GM19467 (cell line): ENCODE results near the gene SKAP2.

Experiments used
- ATAC-seq: cut with Tn5 transposase; IDR thresholded peaks from one replicate; pipeline ENCODE4 v1.9.1; 2021; ENCODE audit warnings: mild to moderate bottlenecking, moderate library complexity; ENCODE audit not compliant: unreplicated experiment

The SKAP2 gene, protein sequence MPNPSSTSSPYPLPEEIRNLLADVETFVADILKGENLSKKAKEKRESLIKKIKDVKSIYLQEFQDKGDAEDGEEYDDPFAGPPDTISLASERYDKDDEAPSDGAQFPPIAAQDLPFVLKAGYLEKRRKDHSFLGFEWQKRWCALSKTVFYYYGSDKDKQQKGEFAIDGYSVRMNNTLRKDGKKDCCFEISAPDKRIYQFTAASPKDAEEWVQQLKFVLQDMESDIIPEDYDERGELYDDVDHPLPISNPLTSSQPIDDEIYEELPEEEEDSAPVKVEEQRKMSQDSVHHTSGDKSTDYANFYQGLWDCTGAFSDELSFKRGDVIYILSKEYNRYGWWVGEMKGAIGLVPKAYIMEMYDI

GRCh38 chr7:26864309-26865093 is at the start of gene SKAP2:
Gene SKAP2 (minus strand): TSS chr7:26864590. CDS start chr7:26864429, 161 bp downstream.
- ATAC-seq, result peak; percentile 86

- ATAC-seq, result no peak
Observed at GRCh38 chr7:26912933-26913536, 48.6 kb upstream of the SKAP2 start.

GRCh38 chr7:26912338-26912737 is 47.9 kb upstream of the SKAP2 start:
- ATAC-seq, result no peak

GRCh38 chr7:26910221-26910620 is 45.8 kb upstream of the SKAP2 start:
- ATAC-seq, result no peak

GRCh38 chr7:26900251-26900650 is 35.9 kb upstream of the SKAP2 start:
- ATAC-seq, result no peak

GRCh38 chr7:26899519-26899918 is 35.1 kb upstream of the SKAP2 start:
- no peak for ATAC-seq

DNA sequence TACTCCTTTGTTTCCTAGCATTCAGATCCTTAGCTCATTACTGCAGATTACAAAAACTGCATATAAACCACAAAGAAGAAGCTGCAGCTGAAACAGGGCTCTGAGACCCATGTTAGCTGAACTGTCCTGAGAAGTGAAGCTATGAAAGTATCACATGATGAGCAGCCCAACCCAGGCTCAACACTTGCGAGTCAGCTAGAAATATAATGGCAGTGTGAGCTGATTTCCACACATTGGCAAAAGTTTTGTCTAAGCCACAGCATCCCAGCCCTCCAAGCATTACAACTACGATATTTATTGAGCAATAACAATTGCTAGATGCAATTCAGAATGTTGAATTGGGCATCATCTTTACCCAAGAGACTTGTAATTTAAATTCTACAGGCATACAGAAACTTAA is 34.5 kb upstream of the SKAP2 start:
- no peak for ATAC-seq

DNA sequence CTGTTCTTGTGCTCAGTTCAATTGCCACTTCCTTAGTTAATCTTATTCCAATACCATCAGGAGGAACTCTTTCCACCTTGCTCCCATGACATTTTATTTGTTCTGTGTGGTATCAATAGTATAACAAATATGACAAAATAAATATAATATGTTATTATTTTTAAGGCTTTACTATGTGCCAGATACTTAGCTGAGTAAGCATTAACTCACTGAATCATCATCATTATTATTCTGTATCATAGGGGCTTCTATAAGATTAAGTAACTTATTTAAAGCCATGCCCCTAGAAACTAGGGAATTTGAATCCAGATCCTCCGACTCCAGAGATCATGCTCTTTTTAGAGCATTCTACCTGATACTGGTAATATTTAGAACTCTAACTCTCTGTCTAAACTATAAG is 33.5 kb upstream of the SKAP2 start:
- ATAC-seq, result no peak

GRCh38 chr7:26891400-26892350 is 27.3 kb upstream of the SKAP2 start:
- ATAC-seq, result no peak

- no peak for ATAC-seq
Observed at GRCh38 chr7:26880852-26881251, 16.5 kb upstream of the SKAP2 start.

- no peak for ATAC-seq
Observed at GRCh38 chr7:26879671-26880070, 15.3 kb upstream of the SKAP2 start.

DNA sequence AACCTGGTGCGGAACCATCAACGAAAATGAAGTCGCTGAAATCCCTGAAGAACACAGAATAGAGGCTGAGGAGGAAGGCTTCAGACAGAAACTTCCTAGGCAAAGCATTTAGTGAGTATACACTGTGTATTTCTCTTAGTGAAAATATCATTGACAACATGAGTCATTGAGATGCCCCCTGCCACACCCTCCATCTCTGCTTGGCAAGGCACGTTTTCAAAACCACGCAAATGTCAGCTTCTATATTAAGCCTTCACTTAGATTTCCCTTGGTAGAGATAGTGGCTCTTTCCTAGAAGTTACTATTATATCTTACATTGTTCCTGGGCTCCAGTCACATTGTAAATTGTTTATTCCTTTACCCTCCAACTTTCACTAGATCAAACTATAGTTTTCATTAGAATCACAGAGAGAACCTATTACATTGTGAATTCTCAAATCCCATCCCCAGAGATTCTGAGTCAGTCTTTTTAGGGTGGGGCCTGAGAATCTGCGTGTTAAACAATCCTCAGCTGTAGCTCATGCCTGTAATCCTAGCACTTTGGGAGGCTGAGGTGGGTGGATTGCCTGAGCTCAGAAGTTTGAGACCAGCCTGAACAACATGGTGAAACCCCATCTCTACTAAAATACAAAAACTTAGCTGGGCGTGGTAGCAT is 4.6 kb upstream of the SKAP2 start:
- ATAC-seq, result no peak

GRCh38 chr7:26865094-26865388 is 651 bp upstream of the SKAP2 start:
- peak; percentile 36 for ATAC-seq

- ATAC-seq, result peak; percentile 28
Observed at GRCh38 chr7:26863518-26864308, 677 bp downstream of the SKAP2 start.

DNA sequence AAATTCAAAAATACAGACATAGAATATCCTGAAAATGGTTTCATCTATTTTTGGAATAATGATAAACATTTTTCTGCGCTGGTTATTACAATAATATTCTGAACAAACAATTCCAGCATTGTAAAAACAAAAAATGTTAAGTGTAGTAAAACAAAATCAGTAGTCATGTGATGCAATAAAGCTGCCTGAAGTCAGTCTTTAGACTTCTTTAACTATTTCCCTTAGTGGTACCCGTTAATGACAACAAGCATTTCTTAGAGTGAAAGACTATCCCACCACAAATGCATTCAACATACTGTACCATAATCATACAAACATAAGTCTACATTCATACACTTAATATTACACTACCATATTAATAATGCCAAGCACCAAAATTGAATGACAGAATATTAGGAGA is 1.6 kb downstream of the SKAP2 start:
- no peak for ATAC-seq

- no peak for ATAC-seq
Observed at GRCh38 chr7:26861050-26861449, 3.3 kb downstream of the SKAP2 start.

- no peak for ATAC-seq
Observed at GRCh38 chr7:26860361-26860760, 4.0 kb downstream of the SKAP2 start.

DNA sequence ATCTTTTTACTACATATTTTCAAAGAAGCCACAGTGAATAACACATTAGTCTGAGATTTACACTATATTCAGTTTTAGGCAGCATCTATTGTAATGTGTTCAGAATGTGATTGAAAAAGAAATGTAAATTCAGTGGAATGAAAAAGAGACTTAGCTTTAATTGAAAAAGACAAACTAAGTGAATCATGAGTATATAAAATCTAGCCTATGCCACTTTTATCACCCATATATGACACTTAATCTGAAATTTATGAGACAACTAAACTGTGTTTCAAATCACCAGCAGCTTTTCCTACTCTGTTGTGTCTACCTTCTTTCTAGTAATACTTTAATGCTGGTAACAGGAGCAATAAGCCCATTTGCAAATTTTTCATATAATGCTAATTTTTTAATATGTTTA is 4.7 kb downstream of the SKAP2 start:
- no peak for ATAC-seq

DNA sequence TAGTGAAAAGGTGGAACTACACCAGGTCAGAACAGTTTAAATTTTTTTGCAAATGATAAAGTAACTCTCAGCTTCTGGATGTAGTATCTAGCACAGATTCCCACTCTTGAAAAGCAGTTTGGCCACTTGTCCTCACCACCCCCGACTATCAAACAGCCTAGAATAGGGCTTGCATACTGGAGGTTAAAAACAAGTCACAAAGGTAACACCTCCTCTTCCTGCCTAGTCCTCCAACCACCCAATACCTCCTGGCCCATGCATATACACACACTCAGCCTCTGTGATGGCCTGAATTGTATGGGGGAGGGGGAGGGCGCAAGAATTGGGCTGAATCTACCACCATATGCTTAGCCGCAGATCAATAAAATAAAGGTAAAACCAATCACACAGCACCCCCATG is 5.7 kb downstream of the SKAP2 start:
- no peak for ATAC-seq
